HCT116 (cell line): ENCODE results near the gene MARCHF3. TPM values are rescaled to one million over a fixed set of nuclear protein-coding genes. Genes with fewer than 3 reads are reported as not detected.

Experiments
- ATAC-seq: fragments of 200-7000 bp; cut with Tn5 transposase; 2 replicates; pipeline ENCODE4 v1.9.1; 2020; ENCODE audit warnings: mild to moderate bottlenecking, moderate library complexity
- BruUV-seq: library from RNA; stranded (reverse); fragments of 400-500 nt; replicated peaks from 2 replicates; lab custom pipeline; 2021; lab: Mats Ljungman, UMichigan
- CTCF ChIA-PET: fragments of 300-600 bp; sonication (Branson Sonifier 250); formaldehyde crosslinking; loops from one replicate; lab custom pipeline; 2021; ENCODE audit warnings: antibody characterized with exemption; lab: Charles Lee
- POLR2A ChIA-PET: fragments of 300-600, 350-600 bp; sonication (Branson Sonifier 250); formaldehyde crosslinking; loops from one replicate; lab custom pipeline; 2021; ENCODE audit warnings: antibody characterized with exemption; lab: Charles Lee
- RAD21 ChIA-PET, 2 experiments: fragments of 300-600 bp; sonication (Branson Sonifier 250); formaldehyde crosslinking; loops; one replicate each; lab custom pipeline; 2023; ENCODE audit warnings: low total read pairs in 2 of 2; ENCODE audit not compliant: uncharacterized antibody in 2 of 2, unreplicated experiment in 2 of 2, low non-redundant PET in 1 of 2; lab: Charles Lee
- DNase-seq: peaks from one replicate; pipeline ENCODE4 v3.0.0-alpha.2; 2010; ENCODE audit warnings: low read depth, low spot score
- H2AFZ ChIP-seq: fragments of 200-600 bp; shearing (Covaris generic), sonication (generic); 2 replicates; pipeline ENCODE4 v1.6.1; 2017; ENCODE audit warnings: low read depth, mixed run types, mixed read lengths, antibody characterized with exemption, low read length; ENCODE audit not compliant: poor library complexity, severe bottlenecking
- H3K27ac ChIP-seq: 2 replicates; pipeline ENCODE4 v1.5.1; 2012; ENCODE audit warnings: low read depth, low read length
- H3K27me3 ChIP-seq: fragments of 200-600 bp; sonication (generic); 2 replicates; pipeline ENCODE4 v1.6.1; 2016; ENCODE audit warnings: mixed run types, low read length, mixed read lengths; ENCODE audit not compliant: insufficient read depth
- H3K36me3 ChIP-seq, 2 experiments: fragments of 200-500 bp in 1 of 2; fragments of 200-600 bp in 1 of 2; sonication (Bioruptor generic) in 1 of 2; sonication (generic) in 1 of 2; 2 replicates each; pipeline versions ENCODE4 v1.5.1 to v1.6.1; 2014 to 2016; ENCODE audit warnings: low read length in 2 of 2, inconsistent platforms in 1 of 2, mixed read lengths in 1 of 2, mixed run types in 1 of 2; ENCODE audit not compliant: insufficient read depth in 2 of 2, control insufficient read depth in 1 of 2
- H3K4me1 ChIP-seq, 2 experiments: fragments of 200-600 bp in 1 of 2; sonication (generic) in 1 of 2; 2 replicates each; pipeline versions ENCODE4 v1.5.1 to v1.6.1; 2012 to 2017; ENCODE audit warnings: low read length in 2 of 2, inconsistent platforms in 1 of 2, mild to moderate bottlenecking in 1 of 2, mixed read lengths in 1 of 2, mixed run types in 1 of 2, moderate library complexity in 1 of 2; ENCODE audit not compliant: insufficient read depth in 2 of 2, control insufficient read depth in 1 of 2
- H3K4me2 ChIP-seq: fragments of 200-600 bp; sonication (generic); 2 replicates; pipeline ENCODE4 v1.6.1; 2017; ENCODE audit warnings: mixed run types, low read length, mixed read lengths
- H3K4me3 ChIP-seq, 2 experiments: fragments of 200-600 bp in 1 of 2; sonication (generic) in 1 of 2; replicated peaks in 1 of 2; 2 replicates each; pipeline ENCODE4 v1.5.1; 2011 to 2016; ENCODE audit warnings: low read length in 2 of 2, control low read depth in 1 of 2, low read depth in 1 of 2, mild to moderate bottlenecking in 1 of 2, mixed read lengths in 1 of 2, mixed run types in 1 of 2
- H3K79me2 ChIP-seq: fragments of 200-600 bp; sonication (generic); 2 replicates; pipeline ENCODE4 v1.6.1; 2017; ENCODE audit warnings: mild to moderate bottlenecking, mixed run types, low read length, moderate library complexity, mixed read lengths; ENCODE audit not compliant: insufficient read depth
- H3K9ac ChIP-seq: fragments of 200-600 bp; sonication (generic); 2 replicates; pipeline ENCODE4 v1.6.1; 2016; ENCODE audit warnings: low read length, mixed read lengths
- H3K9me2 ChIP-seq: fragments of 200-600 bp; sonication (generic), shearing (Covaris generic); 2 replicates; pipeline ENCODE4 v1.6.1; 2017; ENCODE audit warnings: mixed run types, mild to moderate bottlenecking, moderate library complexity; ENCODE audit not compliant: insufficient read depth
- H3K9me3 ChIP-seq, 2 experiments: fragments of 200-500 bp in 1 of 2; fragments of 200-600 bp in 1 of 2; sonication (Bioruptor generic) in 1 of 2; sonication (generic) in 1 of 2; 2 replicates each; pipeline ENCODE4 v1.6.1; 2014 to 2017; ENCODE audit warnings: low read length in 2 of 2, mixed read lengths in 2 of 2, inconsistent platforms in 1 of 2, low read depth in 1 of 2, mild to moderate bottlenecking in 1 of 2, mixed run types in 1 of 2, moderate library complexity in 1 of 2; ENCODE audit not compliant: control insufficient read depth in 1 of 2, insufficient read depth in 1 of 2
- H4K20me1 ChIP-seq: fragments of 200-600 bp; sonication (generic), shearing (Covaris generic); 2 replicates; pipeline ENCODE4 v1.6.1; 2017; ENCODE audit warnings: mixed run types, mild to moderate bottlenecking, moderate library complexity; ENCODE audit not compliant: insufficient read depth
- CBX3 ChIP-seq: IDR thresholded peaks from 2 replicates; pipeline ENCODE4 v1.6.1; 2012; ENCODE audit warnings: low read depth
- CTCF ChIP-seq, 3 experiments: fragments of 200-600 bp in 1 of 3; sonication (generic) in 1 of 3; IDR thresholded peaks in 2 of 3; conservative IDR thresholded peaks in 1 of 3; 2 replicates each; pipeline ENCODE4 v1.5.1; 2012 to 2017; ENCODE audit warnings: low read depth in 2 of 3, low read length in 2 of 3, antibody characterized with exemption in 1 of 3, borderline replicate concordance in 1 of 3, control low read depth in 1 of 3, mild to moderate bottlenecking in 1 of 3, mixed read lengths in 1 of 3, mixed run types in 1 of 3, moderate library complexity in 1 of 3; ENCODE audit not compliant: insufficient read depth in 1 of 3
- EGR1 ChIP-seq: IDR thresholded peaks from 2 replicates; pipeline ENCODE4 v1.6.1; 2012; ENCODE audit warnings: low read depth
- ELF1 ChIP-seq: IDR thresholded peaks from 2 replicates; pipeline ENCODE4 v1.6.1; 2012; ENCODE audit warnings: low read depth, borderline replicate concordance
- FOSL1 ChIP-seq: IDR thresholded peaks from 2 replicates; pipeline ENCODE4 v1.6.1; 2012; ENCODE audit warnings: low read depth
- JUND ChIP-seq: IDR thresholded peaks from 2 replicates; pipeline ENCODE4 v1.6.1; 2012
- MAX ChIP-seq: IDR thresholded peaks from 2 replicates; pipeline ENCODE4 v1.6.1; 2012
- POLR2A ChIP-seq: IDR thresholded peaks from 2 replicates; pipeline ENCODE4 v1.7.0; 2011; ENCODE audit warnings: borderline replicate concordance; ENCODE audit not compliant: insufficient read depth, insufficient read length; ENCODE audit errors: extremely low read depth
- POLR2AphosphoS5 ChIP-seq: IDR thresholded peaks from 2 replicates; pipeline ENCODE4 v1.6.1; 2011; ENCODE audit warnings: mild to moderate bottlenecking, low read depth, low read length, moderate library complexity
- RAD21 ChIP-seq: IDR thresholded peaks from 2 replicates; pipeline ENCODE4 v1.6.1; 2012; ENCODE audit warnings: low read depth, mild to moderate bottlenecking
- REST ChIP-seq: IDR thresholded peaks from 2 replicates; pipeline ENCODE4 v1.6.1; 2012; ENCODE audit warnings: low read depth
- YY1 ChIP-seq: IDR thresholded peaks from 2 replicates; pipeline ENCODE4 v1.6.1; 2011; ENCODE audit warnings: low read length, low read depth, moderate library complexity, mild to moderate bottlenecking; ENCODE audit not compliant: insufficient replicate concordance; ENCODE audit errors: extremely low read depth
- ZFX ChIP-seq: fragments of 450-650 bp; IDR thresholded peaks from 2 replicates; pipeline ENCODE4 v1.6.1; 2017
- intact Hi-C: fragments of 100-400 bp; cut with micrococcal nuclease; formaldehyde crosslinking; loops from 2 replicates; pipeline ENCODE4 v1.10.0; 2022
- total RNA-seq: library from RNA; stranded (reverse); gene quantifications from one replicate; pipeline ENCODE4 v1.2.1, GENCODE V29; 2021; ENCODE audit not compliant: unreplicated experiment

The MARCHF3 gene
- total RNA-seq, 1 experiment from 2014 or later: 2.3 TPM

GRCh38 chr5:127003798-127004495 lies 26.4 kb downstream of the MARCHF3 start:
- no peak for DNase-seq
- Histone ChIP-seq H3K9me3 (no peaks in the 10 kb centered on the region), H2AFZ (no peak overlapping the region), H3K9me2 (no peaks in the 10 kb centered on the region), H3K4me1 (no peaks in the 10 kb centered on the region), H3K9ac (no peak overlapping the region), H4K20me1 (no peaks in the 10 kb centered on the region), H3K27ac (no peak overlapping the region), H3K79me2 (no peaks in the 10 kb centered on the region), H3K36me3 (no peaks in the 10 kb centered on the region), H3K4me3 (no peak overlapping the region), H3K27me3 (no peaks in the 10 kb centered on the region), H3K4me2 (no peak overlapping the region)
- no peak for TF ChIP-seq RAD21
- TF ChIP-seq REST: no peak
- no peak for TF ChIP-seq ELF1
- no peak for TF ChIP-seq JUND
- no peak for TF ChIP-seq EGR1
- TF ChIP-seq FOSL1: no peak
- no peak for TF ChIP-seq ZFX
- intact Hi-C loops: no loop called here
- ATAC-seq: no peak
- ChIA-PET CTCF (no interaction called here), RAD21 (no interaction called here), POLR2A (no interaction called here)
- BruUV-seq: no TSS peak

GRCh38 chr5:127002390-127002789 lies 28.0 kb downstream of the MARCHF3 start:
- intact Hi-C loops: no loop called here
- POLR2A ChIA-PET: no interaction called here
- H3K27ac ChIP-seq: no peak overlapping the region
- no peaks in the 10 kb centered on the region for H3K27me3 ChIP-seq
- no peak overlapping the region for H2AFZ ChIP-seq
- H3K9me3 ChIP-seq: no peaks in the 10 kb centered on the region
- no peaks in the 10 kb centered on the region for H3K4me1 ChIP-seq
- no peaks in the 10 kb centered on the region for H3K9me2 ChIP-seq
- RAD21 ChIA-PET: no interaction called here
- ATAC-seq (no peak), DNase-seq (no peak)
- no peaks in the 10 kb centered on the region for H3K79me2 ChIP-seq
- H3K9ac ChIP-seq: no peak overlapping the region
- H3K36me3 ChIP-seq: no peaks in the 10 kb centered on the region
- no TSS peak for BruUV-seq
- H3K4me3 ChIP-seq: no peak overlapping the region
- CTCF ChIA-PET: no interaction called here
- H3K4me2 ChIP-seq: no peak overlapping the region
- H4K20me1 ChIP-seq: no peaks in the 10 kb centered on the region
- TF ChIP-seq CTCF (IDR thresholded peaks at IDR 0.05 in 2 of 3, conservative IDR thresholded peaks at IDR 0.05 in 1 of 3; ENCODE audit: borderline replicate concordance in 1 of 3, insufficient read depth in 1 of 3, low read depth in 2 of 3, low read length in 2 of 3): no peak
- no peak for TF ChIP-seq YY1
- TF ChIP-seq CBX3: no peak
- TF ChIP-seq POLR2A: no peak
- TF ChIP-seq JUND: no peak
- no peak for TF ChIP-seq POLR2AphosphoS5
- TF ChIP-seq ELF1: no peak
- no peak for TF ChIP-seq MAX
- no peak for TF ChIP-seq RAD21
